Measurements from ENCODE around the gene SPATA6L.
"Not testable (repeated sequence)": the region's sequence is repeated elsewhere in the genome, so short reads cannot be mapped to it uniquely, and the experiment has no call there.

GRCh38 chr9:4656196-4656595, 10.1 kb downstream of the SPATA6L start:
- TF ChIP-seq EZH2 (IDR thresholded peaks at IDR 0.05; ENCODE audit: borderline replicate concordance, low read length); CTCF (conservative IDR thresholded peaks at IDR 0.05 in 1 of 2, IDR thresholded peaks at IDR 0.05 in 1 of 2; ENCODE audit: extremely low read depth in 1 of 2, insufficient read depth in 1 of 2, low read depth in 1 of 2, low read length in 2 of 2): not testable (repeated sequence)

Data from mammary epithelial cell (primary cell).